ENCODE results near the gene MAP4K5.
"Not testable (repeated sequence)": the region's sequence is repeated elsewhere in the genome, so short reads cannot be mapped to it uniquely, and the experiment has no call there.

DNA sequence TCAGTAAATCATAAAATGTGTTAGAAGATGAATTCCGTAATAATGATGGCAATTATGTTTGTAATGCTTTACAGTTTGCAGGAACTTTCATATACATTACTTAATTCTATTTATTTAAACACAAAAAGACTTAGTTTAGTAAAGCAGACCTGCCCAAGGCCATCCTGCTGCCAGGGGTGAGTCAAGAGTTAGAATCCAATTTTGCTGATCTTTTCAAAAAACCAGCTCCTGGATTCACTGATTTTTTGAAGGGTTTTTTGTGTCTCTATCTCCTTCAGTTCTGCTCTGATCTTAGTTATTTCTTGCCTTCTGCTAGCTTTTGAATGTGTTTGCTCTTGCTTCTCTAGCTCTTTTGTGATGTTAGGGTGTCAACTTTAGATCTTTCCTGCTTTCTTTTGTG, 25.3 kb downstream of the MAP4K5 start:
- not testable (repeated sequence) for TF ChIP-seq CTCF, POLR2AphosphoS5, POLR2A (IDR thresholded peaks at IDR 0.05)

Data from breast epithelium (tissue), 3 donors.